Skeletal muscle cell (primary cell): ENCODE data around the gene SZRD1.
"Not testable (repeated sequence)": the region's sequence is repeated elsewhere in the genome, so short reads cannot be mapped to it uniquely, and the experiment has no call there.

Experiments
- DNase-seq: peaks from one replicate; pipeline ENCODE4 v3.0.0-alpha.2; 2010; ENCODE audit warnings: low read depth
- H3K4me3 ChIP-seq: 2 replicates; pipeline ENCODE4 v1.5.1; 2011; ENCODE audit warnings: low read depth, mild to moderate bottlenecking, control low read depth, low read length, moderate library complexity

SZRD1 gene

DNA sequence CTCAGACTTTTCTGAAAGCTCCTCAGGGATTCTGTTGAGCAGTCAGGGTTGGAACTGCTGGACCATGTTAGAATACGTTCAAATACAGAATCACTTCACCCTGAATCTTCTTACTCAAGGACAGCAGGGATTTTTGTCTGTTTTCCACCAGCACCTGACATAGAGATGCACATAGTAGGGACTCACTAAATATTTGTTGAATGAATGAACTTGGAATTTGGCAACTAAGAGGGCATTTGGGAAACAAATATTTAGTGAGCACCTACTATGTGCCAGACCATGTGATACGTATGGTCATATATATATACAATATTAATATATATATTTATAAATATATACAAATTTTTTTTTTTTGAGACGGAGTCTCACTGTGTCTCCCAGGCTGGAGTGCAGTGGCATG is 10.2 kb upstream of the SZRD1 start:
- H3K4me3 ChIP-seq = no peak overlapping the region
- no peak for DNase-seq

DNA sequence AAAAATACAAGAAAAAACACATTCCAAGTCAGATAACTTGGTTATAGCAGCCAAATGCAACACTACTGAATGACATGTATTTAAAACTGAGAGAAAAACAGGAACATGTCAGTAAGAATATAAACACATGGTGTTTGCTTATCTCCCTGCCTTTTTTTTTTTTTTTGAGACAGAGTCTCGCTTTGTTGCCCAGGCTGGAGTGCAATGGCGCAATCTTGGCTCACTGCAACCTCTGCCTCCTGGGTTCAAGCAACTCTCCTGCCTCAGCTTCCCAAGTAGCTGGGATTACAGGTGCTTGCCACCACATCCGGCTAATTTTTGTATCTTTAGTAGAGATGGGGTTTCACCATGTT is 1.9 kb upstream of the SZRD1 start:
- not testable (repeated sequence) for DNase-seq, H3K4me3 ChIP-seq

DNA sequence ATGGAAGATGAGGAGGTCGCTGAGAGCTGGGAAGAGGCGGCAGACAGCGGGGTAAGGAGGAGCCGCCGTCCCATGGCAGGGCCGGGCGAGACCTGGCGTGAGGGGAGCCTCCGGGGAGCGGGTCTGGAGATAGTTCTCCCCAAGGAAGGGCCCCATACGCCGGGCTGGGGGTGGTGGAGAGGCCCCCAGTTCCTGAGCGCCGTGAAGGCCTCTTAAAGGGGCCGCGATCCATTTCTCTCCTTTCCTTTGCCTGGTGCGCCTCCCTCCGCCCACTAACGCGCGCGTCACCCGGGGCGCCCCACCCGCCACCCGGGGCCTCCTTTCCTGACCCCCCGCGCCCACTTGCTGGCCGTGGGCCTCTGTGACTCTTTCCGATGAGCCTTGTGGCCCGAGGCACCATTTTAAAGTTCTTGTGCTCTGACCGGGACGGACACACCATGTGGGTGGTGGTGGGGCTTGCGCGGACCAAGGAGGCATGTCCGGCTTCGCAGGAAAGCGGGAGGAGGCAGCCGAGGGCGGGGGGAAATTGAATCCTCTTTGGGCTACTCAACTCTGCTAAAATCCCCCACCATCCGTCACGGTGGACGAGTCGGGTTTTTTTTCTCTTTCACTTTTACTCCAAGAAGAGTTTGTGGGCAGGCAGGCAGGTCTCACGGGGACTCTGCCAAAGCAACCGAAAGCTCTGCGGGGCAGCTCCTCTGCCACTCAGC is 371 bp downstream of the SZRD1 start:
- H3K4me3 ChIP-seq = peak overlapping the region; percentile 85
- peak; percentile 43 for DNase-seq

DNA sequence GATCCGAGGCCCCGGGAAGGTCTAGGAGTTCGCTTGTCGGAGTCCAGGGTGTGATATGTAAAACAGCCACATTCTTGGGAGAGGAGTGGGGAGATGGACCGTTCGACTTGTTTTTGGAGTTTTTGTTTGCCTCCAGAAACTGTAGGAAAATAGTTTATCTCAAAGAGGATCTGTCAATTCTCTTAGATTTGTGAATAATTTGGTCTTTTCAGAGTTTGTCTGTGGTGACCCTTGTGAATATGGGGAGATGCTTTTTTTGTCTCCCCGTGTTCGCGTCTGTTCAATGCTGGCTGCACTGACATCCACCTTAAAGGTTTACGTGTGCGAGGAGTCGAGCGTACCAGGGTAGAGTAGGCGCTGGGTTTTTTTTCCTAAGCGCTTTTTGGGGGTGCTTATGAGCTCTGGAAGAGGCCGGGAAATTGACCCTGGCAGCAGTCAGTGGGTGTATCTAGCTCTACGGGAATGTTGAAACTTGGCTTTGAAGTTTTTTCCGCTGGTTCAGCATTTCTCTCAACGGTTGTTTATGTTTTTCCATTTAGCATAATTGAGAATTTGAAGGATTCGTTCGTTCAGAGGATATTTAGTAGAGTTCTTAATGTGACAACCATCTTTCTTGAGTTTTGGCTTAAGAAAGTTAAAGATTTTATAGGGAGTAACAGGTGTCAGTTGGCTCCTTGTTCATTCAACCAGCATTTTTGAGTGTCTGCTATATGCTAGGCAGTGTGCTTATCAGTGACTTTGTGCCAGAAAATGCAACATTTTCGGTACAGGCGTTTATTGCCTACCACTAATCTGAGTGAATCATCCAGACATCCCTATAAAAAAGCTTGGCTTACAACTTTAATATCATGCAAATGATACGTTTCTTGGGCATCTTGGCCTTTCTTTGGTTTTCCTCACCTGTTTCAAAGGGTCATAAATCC is 1.2 kb downstream of the SZRD1 start:
- no peak for DNase-seq

DNA sequence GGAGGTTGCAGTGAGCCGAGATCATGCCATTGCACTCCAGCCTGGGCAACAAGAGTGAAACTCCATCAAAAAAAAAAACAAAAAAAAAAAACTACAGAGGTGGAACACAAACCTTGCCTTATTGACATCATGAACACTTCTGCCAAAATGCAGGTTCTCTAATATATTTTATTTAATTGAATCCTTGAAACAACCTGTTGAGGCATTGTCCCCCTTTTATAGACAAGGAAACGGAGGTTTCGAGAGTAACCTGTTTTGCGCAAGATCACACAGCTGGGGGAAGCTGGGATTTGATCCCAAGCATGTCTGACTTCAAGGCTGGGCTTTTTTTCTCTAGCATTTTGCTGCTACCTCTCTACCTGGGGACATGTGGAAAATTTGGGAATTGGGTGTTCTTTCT is 2.8 kb downstream of the SZRD1 start:
- H3K4me3 ChIP-seq = no peak overlapping the region
- no peak for DNase-seq

More for the DNA sequence above, 1.2 kb downstream of the SZRD1 start:
- peak overlapping the region; percentile 85 for H3K4me3 ChIP-seq

DNA sequence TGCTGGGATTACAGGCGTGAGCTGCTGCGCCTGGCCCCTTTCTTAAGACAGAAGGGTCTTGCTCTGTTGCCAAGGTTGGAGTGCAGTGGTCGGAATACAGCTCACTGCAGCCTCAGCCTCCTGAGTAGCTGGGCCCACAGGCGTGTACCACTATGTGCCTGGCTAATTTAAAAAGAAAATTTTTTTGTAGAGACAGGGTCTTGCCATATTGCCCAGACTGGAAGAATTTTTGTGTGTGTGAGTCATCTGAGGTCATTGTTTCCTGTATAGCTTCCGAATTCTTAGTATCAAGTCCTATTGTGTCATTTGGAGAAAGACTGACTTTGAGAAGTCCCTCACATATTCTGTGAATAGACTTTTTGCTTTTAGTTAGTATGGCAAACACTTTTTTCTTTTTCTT is 4.7 kb downstream of the SZRD1 start:
- H3K4me3 ChIP-seq = no peak overlapping the region
- no peak for DNase-seq

DNA sequence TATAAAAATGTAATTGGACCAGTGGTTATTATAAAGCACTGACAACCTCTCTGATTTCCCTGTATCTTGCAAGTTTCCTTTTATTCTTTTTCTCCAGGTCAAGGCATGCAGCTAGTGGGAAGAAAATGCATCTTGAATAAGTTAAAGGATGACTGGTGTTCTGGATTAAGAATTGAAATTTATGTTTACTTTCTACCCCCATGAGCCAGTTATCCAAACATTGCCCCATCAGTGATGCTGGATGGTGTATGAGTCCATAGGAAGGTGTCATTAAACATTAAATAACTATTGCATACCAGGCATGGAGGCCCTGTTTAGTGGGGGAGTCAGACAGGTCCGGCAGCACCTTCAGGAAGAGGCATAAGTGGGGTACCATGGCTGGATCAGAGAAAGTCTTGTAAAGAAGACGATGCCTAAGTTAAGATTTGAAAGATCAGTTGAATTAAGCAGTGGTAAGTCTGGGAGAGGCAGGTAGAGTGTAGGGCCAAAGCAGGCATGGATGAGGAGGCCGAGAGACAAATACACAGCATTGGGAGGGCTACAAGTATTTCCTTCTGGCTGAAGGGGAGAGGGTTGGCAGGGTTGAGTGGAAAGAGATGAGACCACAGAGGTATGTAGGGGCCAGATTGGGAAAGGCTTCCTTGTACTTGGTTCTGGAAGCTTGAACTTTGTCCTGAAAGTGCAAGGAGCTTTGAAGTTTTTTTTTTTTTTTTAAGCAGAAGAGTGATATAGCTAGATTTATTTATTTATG is 5.7 kb downstream of the SZRD1 start:
- H3K4me3 ChIP-seq = no peak overlapping the region
- no peak for DNase-seq

DNA sequence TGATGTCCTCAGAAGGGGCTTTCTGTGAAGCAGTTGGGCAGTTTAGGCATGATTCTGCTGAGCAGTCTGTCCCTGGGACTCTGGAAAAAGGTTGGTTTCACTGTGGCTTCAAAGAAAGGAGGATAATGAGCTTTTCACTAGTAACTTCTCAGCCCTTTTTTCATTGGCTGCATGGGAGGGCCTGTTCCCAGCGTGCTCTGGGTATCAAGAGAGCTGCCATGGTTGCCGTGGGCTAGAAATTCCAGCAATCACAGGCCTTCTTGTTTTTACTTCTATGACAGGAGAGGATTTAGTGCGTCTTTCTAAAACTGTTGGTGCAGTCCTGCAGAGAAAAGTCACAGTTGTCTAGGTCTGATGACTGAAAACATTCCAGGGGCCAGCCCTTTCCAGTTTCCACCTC is 7.2 kb downstream of the SZRD1 start:
- no peak overlapping the region for H3K4me3 ChIP-seq
- DNase-seq = no peak

DNA sequence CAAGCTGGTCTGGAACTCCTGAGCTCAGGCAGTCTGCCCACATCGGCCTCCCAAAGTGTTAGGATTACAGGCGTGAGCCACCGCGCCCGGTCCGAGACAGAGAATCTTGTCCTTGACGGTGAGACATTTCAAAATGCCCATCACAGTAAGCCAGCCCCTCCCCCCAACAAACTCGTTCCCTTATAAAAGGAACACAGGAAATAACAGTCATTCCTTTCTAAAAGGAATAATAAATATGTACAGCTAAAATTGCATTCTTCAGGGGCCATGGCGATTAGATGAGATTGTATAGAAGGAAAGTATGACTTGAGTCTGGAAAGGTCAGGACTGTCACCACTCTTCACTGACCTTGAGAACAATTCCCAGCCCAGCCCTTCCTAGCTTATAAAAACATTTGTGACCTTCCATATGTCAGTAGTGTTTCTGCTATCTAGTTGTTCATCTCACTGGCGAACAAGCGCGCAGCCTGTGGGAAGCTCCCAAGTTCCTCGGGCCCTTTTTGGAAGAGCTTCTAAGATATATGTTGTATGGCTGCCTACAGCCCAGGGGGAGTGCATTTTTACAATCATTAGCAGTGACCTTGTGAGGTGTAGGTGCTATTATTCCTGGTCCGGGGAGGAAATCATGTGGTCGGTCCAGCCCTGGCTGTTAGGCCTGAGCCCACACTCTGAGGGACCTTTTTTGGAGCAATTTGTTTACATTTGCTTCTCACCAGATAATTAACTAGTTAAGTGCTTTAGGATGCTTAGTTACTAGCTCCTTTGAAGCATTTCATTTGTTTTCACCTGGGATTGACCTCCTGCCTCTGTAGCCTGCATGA is 8.7 kb downstream of the SZRD1 start:
- H3K4me3 ChIP-seq = no peak overlapping the region
- no peak for DNase-seq

DNA sequence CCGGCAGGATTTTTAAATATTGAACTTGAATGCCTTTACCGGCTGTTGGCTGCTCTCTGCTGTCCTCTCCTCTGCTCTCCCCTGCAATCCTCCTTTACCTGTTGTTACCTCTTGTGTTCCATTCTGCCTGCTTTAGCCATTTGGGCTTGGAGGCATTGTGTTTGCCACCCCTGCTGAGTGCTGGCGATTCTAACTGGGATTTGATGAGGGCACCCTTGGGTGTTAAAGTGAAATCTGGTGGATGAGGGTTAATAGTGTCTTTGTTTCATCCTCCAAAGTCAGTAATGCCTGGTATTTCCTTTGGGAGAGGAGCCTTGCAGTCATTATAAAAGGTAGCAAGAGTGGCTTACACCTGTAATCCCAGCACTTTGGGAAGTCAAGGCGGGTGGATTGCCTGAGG is 9.9 kb downstream of the SZRD1 start:
- DNase-seq = no peak
- no peak overlapping the region for H3K4me3 ChIP-seq

DNA sequence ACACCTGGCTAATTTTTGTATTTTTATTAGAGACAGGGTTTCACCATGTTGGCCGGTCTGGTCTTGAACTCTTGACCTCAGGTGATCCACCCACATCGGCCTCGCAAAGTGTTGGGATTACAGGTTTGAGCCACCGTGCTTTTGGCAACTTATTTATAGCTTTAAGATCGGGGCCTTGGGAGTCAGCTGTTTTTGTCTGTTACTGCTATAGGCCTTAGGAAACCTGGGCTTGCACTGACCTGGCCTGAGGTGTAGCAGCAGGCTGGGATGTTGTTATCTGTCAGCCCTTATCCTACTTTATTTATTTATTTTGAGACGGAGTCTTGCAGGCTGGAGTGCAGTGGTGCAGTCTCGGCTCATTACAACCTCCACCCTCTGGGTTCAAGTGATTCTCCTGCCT is 11.4 kb downstream of the SZRD1 start:
- DNase-seq = no peak
- no peak overlapping the region for H3K4me3 ChIP-seq

DNA sequence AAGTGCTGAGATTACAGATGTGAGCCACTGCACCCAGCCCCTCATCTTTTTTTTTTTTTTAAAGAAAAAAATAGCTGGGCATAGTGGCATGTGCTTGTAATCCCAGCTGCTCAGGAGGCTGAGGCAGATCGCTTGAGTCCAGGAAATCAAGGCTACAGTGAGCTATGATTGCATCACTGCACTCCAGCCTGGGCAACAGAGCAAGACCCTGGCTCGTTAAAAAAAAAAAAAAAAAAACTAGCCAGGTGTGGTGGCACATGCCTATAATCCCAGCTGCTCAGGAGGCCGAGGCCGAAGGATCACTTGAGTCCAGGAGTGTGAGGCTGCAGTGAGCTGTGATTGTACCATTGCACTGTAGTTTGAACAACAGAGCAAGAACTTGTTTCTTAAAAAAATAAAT is 13.8 kb downstream of the SZRD1 start:
- no peak for DNase-seq
- H3K4me3 ChIP-seq = no peak overlapping the region

DNA sequence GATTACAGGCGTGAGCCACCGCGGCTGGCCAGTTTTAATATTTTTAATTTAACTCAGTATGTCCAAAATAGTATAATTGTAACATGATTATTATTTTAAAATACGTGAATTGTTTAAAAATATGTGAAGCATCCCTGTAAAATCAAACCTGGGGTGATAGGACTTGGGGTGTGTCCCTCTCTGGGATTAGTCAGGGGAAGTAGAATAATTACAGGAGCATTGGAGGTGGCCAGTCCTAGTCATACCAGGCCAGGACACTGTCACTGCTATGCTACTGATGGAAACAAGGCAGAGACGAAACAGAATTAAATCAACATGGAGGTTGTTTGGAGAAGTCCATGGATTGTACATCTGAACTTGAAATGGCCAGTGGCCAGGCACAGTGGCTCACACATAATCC is 16.8 kb downstream of the SZRD1 start:
- DNase-seq = no peak
- H3K4me3 ChIP-seq = no peak overlapping the region

DNA sequence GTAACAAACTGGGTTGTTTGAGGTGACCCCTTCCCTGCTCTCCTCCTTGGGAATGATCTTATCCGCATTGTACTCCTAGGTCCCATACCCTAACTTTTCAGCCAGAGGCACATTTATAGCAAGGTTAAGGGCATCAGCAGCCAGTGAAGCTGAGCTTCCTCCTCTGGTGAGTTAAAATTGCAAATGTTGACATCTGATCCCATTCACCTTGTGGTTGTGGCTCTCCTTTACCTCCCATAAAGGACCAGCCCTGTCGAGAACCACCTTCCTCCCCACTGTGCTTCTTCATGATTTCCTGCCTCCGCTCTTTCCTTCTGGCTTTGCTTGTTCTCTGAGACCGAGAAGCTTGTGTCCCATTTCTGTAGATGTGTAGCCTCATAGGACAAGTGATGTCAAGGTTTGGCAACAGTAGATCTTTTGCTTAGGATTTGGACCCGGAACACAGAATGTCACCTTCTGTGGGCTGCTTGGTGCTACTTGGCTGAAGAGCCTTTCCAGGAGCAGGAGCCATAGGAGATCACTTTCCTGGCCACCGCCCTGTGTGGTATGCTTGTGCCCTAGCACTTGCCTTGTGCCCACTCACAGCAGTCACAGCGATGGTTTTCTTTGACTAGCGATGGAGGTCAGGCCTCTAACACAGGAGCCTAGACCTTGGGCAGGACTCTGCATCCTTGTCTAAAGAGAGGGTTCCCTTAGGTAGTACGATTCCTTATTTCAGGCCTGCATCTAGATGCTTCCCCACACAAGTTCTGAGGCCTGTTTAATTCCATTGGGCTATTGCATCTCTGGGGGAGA is 18.8 kb downstream of the SZRD1 start:
- no peak overlapping the region for H3K4me3 ChIP-seq
- DNase-seq = no peak

DNA sequence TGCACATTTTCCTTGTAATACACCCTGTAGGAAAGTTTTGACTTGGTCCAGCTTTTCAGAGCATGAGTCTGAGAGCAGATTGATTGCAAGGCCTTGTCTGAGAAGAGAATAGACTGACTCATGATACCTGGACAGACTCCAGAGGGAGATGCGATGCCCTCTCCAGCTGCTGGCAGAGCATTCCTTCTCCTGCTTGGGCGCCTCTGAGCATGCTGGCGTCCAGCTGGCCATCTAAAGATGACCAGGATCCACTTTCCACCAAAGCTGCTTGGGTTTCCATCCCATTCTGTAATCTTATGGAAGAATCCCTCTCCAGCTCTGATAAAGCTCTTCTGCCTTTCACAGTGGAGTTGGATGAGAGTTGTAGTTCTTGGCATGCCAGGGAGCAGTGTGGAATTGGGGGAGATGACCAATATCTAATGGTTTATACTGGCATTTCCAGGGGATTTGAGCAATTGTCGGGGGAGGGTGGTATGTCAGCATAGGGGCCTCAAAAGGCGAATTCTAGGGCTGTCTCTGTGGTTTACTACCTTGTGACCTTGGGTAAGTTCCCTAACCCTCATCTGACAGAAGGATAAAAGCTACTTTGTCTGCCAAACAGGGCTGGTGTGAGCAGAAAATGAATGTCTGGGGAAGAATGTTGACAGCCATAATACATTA is 19.5 kb downstream of the SZRD1 start:
- peak; percentile 59 for DNase-seq
- no peak overlapping the region for H3K4me3 ChIP-seq

DNA sequence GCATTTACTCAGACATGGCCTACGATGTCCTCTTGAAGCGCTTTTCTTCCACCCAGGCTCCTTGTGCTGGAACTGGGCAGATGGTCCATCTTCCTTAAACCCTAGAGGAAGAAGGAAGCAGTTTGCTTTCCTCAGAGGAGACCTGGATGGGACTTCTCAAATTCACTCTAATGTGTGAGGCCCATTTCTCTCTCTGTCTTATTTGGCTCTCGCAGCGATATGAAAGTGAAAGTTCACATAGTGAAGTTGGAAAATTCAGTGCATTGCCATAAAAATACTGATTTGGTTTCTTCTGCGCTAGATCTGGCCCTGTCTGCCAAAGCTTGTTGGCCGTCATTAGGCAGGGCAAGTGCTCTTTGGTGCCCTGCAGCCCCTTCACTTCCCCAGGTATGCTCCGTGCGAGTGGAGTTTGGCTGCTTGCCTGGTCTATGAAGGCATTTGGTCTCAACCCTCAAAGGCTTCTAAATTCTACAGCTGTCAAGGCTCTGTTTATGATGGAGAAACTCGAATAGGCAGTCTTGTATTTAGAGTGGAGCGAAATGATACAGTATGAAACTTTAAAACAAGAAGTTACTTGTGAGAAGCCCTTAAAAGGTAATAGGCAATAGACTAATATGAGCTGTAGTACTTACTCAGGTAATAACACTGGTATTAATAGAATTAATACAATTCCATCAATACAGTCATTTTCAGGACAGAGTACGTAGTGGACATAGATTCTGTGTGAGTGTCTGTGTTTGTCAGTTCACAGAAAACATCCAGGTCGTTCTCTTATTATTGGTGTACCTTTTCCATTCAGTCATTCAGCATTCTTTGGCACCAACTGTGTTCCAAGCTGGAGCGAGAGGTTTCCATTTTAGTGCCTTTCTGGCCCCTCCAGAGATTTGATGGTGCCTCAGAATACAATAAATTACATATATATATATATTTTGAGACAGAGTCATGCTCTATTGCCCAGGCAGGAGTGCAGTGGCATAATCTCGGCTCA is 20.5 kb downstream of the SZRD1 start:
- peak overlapping the region; percentile 17 for H3K4me3 ChIP-seq
- no peak for DNase-seq

DNA sequence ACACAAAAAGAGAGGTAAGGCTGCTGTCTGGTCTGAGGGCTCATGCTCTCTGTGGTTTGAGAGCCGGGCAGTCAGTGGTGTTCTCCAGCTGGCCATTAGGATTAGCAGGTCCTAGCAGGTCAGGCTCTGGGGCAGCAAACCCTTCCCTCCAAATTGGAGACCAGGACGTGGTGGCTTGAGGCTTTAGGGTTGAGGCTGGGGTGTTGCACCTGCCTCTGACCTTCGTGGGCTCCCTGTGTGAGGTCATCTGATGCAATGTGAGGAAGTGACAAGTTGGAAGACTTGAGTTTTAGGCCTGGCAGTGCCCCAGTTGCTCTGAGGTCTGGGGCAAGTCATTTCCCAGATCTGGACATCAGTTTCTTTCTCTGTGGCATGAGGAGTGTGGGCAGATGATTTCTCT is 24.4 kb downstream of the SZRD1 start:
- H3K4me3 ChIP-seq = no peak overlapping the region
- DNase-seq = no peak
